Right atrium auricular region (tissue), 2 donors: ENCODE results near the gene VLDLR. TPM values are rescaled to one million over a fixed set of nuclear protein-coding genes. Genes with fewer than 3 reads are reported as not detected.

Source experiments
- DNase-seq: peaks from one replicate; pipeline ENCODE4 v3.0.0-alpha.2; 2019; ENCODE audit warnings: low spot score
- H3K27ac ChIP-seq, 2 donors: fragments of 200-600 bp; sonication (generic); 1 replicate in 1 of 2; 2 replicates in 1 of 2; pipeline ENCODE4 v1.5.1; 2016 to 2019
- H3K27me3 ChIP-seq, 2 donors: fragments of 200-600 bp; sonication (generic); one replicate each; pipeline versions ENCODE4 v1.5.1 to v1.6.0; 2017 to 2019
- H3K36me3 ChIP-seq: fragments of 200-600 bp; sonication (generic); one replicate; pipeline ENCODE4 v1.5.1; 2016
- H3K4me1 ChIP-seq, 2 donors: fragments of 200-600 bp; sonication (generic); one replicate each; pipeline versions ENCODE4 v1.5.1 to v1.6.0; 2017 to 2019
- H3K4me3 ChIP-seq, 2 donors: fragments of 200-600 bp; sonication (generic); 1 replicate in 1 of 2; 2 replicates in 1 of 2; pipeline ENCODE4 v1.5.1; 2017 to 2019; ENCODE audit warnings: mild to moderate bottlenecking in 1 of 2, moderate library complexity in 1 of 2
- H3K9me3 ChIP-seq, 2 donors: fragments of 200-600 bp; sonication (generic); one replicate each; pipeline ENCODE4 v1.5.1; 2019
- CTCF ChIP-seq, 2 donors: fragments of 200-600 bp; sonication (generic); IDR thresholded peaks; one replicate each; pipeline ENCODE4 v1.5.1; 2019; ENCODE audit warnings: antibody characterized with exemption in 2 of 2
- total RNA-seq, 2 donors: library from RNA; depleted of rRNA; stranded (reverse); fragments of >200 nt; gene quantifications; one replicate each; pipeline ENCODE4 v1.1.0, GENCODE V29; 2016

Gene VLDLR
- total RNA-seq, 2 donors from 2014 or later = 45.3 to 66.9 TPM

GRCh38 chr9:2688636-2689035, 67.0 kb downstream of the VLDLR start:
- Histone ChIP-seq H3K4me3 (no peak overlapping the region), H3K27me3 (no peaks in the 10 kb centered on the region), H3K4me1 (no peaks in the 10 kb centered on the region), H3K36me3 (no peaks in the 10 kb centered on the region), H3K27ac (peak overlapping the region in 1 of 2 donors; percentile 2), H3K9me3 (no peaks in the 10 kb centered on the region)
- DNase-seq = no peak
- TF ChIP-seq CTCF (IDR thresholded peaks at IDR 0.05) = no peak

- no peak for TF ChIP-seq CTCF (IDR thresholded peaks at IDR 0.05)
- Histone ChIP-seq H3K27me3 (no peaks in the 10 kb centered on the region), H3K27ac (no peak overlapping the region)
Measured at GRCh38 chr9:2691212-2691611, 69.6 kb downstream of the VLDLR start.

GRCh38 chr9:2691626-2692025, 70.0 kb downstream of the VLDLR start:
- no peak overlapping the region for H3K27ac ChIP-seq
- no peak overlapping the region for H3K4me3 ChIP-seq
- H3K4me1 ChIP-seq = no peaks in the 10 kb centered on the region
- no peak for TF ChIP-seq CTCF (IDR thresholded peaks at IDR 0.05)
- no peak for DNase-seq
- no peaks in the 10 kb centered on the region for H3K27me3 ChIP-seq
- H3K36me3 ChIP-seq = no peaks in the 10 kb centered on the region
- H3K9me3 ChIP-seq = no peaks in the 10 kb centered on the region

More at GRCh38 chr9:2691212-2691611, 69.6 kb downstream of the VLDLR start:
- H3K4me1 ChIP-seq = no peaks in the 10 kb centered on the region
- DNase-seq = no peak
- no peaks in the 10 kb centered on the region for H3K9me3 ChIP-seq
- no peak overlapping the region for H3K4me3 ChIP-seq
- no peaks in the 10 kb centered on the region for H3K36me3 ChIP-seq

GRCh38 chr9:2693056-2693455, 71.5 kb downstream of the VLDLR start:
- TF ChIP-seq CTCF (IDR thresholded peaks at IDR 0.05) = no peak
- H3K9me3 ChIP-seq = no peaks in the 10 kb centered on the region
- no peak for DNase-seq
- no peaks in the 10 kb centered on the region for H3K4me1 ChIP-seq
- no peaks in the 10 kb centered on the region for H3K36me3 ChIP-seq
- no peaks in the 10 kb centered on the region for H3K27me3 ChIP-seq
- no peak overlapping the region for H3K27ac ChIP-seq
- H3K4me3 ChIP-seq = no peak overlapping the region

- H3K27ac ChIP-seq = no peak overlapping the region
- TF ChIP-seq CTCF (IDR thresholded peaks at IDR 0.05) = no peak
Measured at GRCh38 chr9:2697492-2697891, 75.9 kb downstream of the VLDLR start.

GRCh38 chr9:2700398-2700797, 78.8 kb downstream of the VLDLR start:
- Histone ChIP-seq H3K9me3 (no peaks in the 10 kb centered on the region), H3K27me3 (no peaks in the 10 kb centered on the region), H3K4me1 (no peaks in the 10 kb centered on the region), H3K36me3 (no peaks in the 10 kb centered on the region), H3K27ac (no peak overlapping the region), H3K4me3 (no peak overlapping the region)
- DNase-seq = no peak
- TF ChIP-seq CTCF (IDR thresholded peaks at IDR 0.05) = no peak

More at GRCh38 chr9:2697492-2697891, 75.9 kb downstream of the VLDLR start:
- Histone ChIP-seq H3K9me3 (no peaks in the 10 kb centered on the region), H3K4me3 (no peak overlapping the region), H3K4me1 (no peaks in the 10 kb centered on the region), H3K27me3 (no peaks in the 10 kb centered on the region), H3K36me3 (no peaks in the 10 kb centered on the region)
- DNase-seq = no peak
